Stimulated activated CD8-positive, alpha-beta memory T cell treated with anti-CD3 and anti-CD28 coated beads, Interleukin-4, amount 100 ng/mL, for 24 hours (primary cell): ENCODE data around the gene OR56B4.
"Not testable (repeated sequence)": the region's sequence is repeated elsewhere in the genome, so short reads cannot be mapped to it uniquely, and the experiment has no call there.

Experiments
- DNase-seq: peaks from one replicate; pipeline ENCODE4 v3.0.0-alpha.2; 2020; ENCODE audit warnings: low read depth

The OR56B4 gene

DNA sequence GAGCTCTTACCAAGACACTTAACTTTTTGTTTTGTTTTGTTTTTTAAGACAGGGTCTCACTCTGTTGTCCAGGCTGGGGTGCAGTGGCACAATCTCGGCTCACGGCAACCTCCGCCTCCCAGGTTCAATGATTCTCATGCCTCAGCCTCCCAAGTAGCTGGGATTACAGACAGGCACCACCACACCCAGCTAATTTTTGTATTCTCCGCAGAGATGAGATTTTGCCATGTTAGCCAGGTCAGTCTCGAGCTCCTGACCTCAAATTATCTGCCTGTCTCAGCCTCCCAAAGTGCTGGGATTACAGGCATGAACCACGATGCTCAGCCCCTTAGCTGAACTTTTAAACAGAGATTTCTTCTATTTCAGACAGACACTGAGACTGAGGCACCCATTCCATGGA lies at the start of gene OR56B4:
TSS of gene OR56B4 (plus strand) at position 301 of the 400 bp plus-strand sequence. CDS start at position 396, 95 bp downstream.
- not testable (repeated sequence) for DNase-seq

DNA sequence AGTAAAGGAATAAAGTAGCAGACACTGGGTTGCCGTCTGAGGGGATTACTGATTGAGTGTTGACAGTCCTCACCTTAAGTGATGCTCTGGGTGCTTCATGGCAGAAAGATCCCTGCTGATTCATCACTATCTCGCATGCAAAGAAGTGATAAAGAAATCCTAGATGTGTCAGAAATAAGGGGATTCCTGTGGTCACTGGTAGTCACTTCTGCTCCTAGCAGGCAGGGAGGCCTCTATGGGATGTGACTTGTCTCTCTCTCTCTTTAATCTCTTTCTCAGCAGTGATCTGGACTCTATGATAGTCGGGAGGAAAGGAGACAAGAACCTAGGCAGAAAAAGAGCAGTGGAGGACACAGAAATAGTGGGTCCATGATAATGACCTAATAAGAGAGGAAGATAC lies 46.0 kb upstream of the OR56B4 start:
- no peak for DNase-seq

- DNase-seq, result no peak
Measured at GRCh38 chr11:6062691-6063358, 44.7 kb upstream of the OR56B4 start.

DNA sequence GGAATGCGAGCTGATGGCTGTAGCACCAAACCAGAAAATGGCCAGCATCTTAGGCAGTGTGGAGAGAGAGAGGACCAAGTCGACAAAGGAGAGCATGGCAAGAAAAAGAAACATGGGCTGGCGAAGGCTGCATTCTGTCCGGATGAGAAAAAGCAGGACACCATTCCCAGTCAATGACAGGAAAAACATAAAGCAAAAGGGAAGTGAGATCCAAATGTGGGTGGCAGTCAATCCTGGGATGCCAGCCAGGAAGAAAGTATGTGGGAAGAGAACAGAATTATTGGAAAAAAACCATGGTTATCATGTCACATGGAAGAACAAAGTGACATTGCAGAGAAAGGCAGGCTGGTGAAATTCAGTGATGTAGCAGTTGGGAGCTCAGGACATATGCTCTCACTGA lies 40.0 kb upstream of the OR56B4 start:
- no peak for DNase-seq

DNA sequence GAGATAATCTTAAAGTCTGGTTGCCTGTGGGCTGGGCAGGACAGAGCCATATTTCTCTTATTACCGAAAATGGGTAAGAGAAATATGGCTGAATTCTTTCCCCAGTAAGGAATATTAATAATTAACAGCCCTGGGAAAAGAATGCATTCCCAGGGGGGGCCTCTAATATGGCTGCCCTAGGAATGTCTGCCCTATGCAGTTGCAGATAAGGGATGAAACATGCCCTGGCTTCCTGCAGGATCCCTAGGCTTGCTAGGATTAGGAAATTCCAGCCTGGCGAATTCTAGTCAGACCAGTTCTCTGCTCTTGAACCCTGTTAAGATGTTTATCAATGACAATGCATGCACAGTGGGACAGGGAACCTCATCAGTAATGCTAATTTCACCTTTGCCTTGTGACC lies 31.0 kb upstream of the OR56B4 start:
- not testable (repeated sequence) for DNase-seq

GRCh38 chr11:6077723-6078122 lies 29.8 kb upstream of the OR56B4 start:
- no peak for DNase-seq

DNA sequence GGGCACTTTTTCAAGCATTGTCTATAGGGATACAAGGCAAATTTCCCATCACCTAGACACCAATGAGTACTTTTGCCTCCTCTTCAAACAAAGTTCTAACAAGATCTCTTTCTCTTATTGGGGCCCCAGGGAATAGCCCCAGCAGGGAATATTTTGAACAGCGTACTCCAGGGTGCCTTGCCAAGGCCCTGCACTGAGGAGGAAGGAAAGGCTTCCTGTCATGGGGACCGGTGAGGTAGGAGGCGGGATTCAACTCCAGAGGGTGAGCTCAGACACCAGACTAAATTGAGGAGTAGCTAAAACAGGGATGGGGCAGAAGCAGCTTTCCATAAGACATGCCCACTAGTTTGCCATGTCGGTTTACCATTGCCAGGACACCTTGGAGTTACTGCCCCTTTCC lies 28.0 kb upstream of the OR56B4 start:
- no peak for DNase-seq

DNA sequence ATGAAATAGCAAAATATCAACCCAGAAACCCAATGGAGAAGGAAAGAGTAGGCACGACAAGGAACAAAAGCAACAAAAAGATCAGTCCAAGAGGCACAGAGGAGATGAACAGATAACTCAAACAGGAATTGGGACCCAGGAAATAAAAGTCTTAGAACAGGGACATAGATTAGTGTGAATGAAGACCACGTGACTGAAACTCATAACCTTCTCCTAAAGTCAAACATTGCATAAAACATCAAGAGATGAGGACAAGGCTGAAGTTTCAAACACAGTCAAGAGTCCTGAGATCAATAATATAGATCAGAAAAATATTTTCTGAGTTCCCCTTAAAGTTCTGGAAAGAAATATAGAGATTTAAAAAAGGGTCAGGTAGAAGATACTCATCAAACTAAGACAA lies 24.4 kb upstream of the OR56B4 start:
- no peak for DNase-seq

DNA sequence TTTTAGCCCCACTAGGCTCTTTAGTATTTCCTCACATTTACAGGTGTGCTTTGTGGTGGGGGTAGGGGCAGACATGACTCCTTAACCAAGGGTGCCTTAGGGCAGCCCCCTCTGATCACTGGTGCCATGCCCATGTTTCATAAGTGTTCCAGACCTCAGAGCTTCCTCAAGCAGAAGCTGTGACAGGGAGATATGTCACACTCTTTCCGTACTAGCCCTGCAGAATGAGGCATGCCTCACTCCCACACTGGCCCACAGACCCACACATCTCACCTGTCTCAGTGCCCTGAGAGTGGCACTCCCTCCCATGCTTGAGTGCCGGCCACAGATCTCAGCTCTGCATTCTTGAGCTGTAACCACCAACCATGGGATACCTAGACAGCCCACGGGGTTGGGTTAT lies 22.9 kb upstream of the OR56B4 start:
- DNase-seq, result no peak

DNA sequence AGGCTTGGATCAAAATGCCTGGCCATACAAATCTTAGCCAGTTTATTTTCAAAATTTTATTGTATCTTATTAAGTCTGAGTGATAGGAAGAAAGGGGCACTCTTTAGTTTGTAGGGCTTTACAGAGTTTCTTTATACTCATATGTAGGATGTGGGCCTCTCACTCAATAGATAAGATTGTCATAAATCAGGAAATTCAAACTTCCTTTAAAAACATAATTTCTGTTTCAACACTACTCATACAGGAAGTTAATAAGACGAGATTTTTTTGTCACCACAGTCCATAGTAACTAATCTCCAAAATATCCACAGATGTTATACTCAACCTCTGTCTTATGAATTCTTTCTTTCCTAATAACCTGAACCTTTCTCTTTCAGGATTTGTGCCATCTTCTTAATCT lies 13.3 kb upstream of the OR56B4 start:
- DNase-seq, result no peak

- DNase-seq, result no peak
Measured at GRCh38 chr11:6095798-6096197, 11.7 kb upstream of the OR56B4 start.

DNA sequence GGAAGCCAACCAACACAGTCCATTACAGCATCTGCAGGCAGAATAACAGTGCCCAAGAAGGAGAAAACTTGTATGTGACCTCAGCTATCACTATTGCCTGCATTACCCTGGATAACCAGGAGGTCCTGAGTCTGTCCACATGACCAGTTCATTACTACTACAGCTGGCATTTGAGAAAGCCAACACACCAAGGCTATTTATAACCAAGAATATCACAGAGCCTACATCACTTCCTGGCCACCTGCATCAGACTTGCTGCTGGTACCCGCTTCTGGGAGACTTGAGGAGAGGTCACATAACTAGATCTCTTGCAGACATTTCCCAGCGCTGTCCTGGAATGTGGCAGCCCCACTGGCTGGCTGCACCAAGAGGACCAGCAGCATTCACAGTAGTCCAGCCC lies 11.1 kb upstream of the OR56B4 start:
- no peak for DNase-seq

DNA sequence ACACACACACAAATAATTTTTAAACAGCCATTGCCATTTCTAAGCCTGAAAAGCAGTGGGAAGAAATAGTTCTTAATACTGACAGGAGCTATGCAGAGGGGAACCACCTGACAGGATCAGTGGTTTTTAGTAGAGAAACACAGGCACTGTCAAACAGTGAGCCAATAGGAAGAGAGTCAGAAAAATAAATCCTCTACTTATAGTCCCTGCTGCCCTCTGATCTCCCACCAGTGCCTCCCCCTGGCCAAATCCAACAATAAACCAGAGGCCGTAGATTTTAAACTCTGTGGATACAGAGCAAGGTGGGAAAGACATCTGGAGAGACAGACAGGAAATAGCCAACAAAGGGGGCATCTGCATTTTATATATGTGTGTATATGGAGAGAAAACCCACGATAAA lies 7.9 kb upstream of the OR56B4 start:
- DNase-seq, result no peak

DNA sequence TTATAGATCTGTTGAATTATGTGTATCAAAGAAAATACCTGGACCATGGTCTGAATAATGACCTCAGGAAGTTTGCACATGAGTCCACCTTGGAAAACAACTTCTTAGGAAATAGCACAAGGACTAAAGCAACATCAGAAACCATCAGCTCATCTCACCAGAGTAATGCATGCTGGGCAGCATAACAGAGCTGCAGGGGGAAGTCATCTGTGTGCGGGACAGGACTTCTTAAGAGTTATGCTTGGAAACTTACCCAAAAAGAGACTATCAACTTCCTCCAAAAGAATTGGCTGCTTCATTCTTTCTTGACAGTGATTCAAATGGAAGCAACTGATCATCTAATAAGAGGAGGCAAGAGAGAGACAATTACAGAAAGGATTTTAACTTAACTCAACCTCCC lies 2.5 kb downstream of the OR56B4 start:
- no peak for DNase-seq

DNA sequence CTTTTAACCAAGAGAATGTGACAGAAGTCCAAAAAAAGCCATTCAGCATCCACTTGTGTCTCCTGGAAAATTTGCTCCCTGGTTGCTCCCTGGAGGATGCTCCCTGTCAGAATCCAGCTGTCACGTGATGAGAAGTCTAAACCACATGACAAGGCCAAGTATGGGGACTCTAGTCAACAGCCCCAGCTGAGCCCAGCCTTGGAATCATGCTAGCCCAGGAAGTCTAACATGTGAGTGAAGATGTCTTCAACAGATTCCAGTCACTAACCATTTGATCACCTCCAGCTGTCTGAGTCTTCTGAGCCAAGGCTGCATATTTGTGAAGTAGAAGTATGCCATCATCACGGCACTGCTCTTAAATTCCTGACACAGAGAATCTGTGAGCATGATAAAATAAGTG lies 4.2 kb downstream of the OR56B4 start:
- no peak for DNase-seq

DNA sequence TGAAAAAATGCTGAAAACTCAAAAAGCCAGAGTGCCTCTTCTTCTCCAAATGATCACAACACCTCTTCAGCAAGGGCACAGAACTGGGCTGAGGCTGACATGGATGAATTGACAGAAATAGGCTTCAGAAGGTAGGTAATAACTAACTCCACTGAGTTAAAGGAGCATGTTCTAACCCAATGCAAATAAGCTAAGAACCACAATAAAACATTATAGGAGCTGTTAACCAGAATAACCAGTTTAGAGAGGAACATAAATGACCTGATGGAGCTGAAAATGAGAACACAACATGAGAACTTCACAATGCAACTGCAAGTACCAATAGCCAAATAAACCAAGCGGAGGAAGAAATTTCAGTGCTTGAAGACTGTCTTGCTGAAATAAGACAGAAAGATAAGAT lies 9.2 kb downstream of the OR56B4 start:
- no peak for DNase-seq

DNA sequence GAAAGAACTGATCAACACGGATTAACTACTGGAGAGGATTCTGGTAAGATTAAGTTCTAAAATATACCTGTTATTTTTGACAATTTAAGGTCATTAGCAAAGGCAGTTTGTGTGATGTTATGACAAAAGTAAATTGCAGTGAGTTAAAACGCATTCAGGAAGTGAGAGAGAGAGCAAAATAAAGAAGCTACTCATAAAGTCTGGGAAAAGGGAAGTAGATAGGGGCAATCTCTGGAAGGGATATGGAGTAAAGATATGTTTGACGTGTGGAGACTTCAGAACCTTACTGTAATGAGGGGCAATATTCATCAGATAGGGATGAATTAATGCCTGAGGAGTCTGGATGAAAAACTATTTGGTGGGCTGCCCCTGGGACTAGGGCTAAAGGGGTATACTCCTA lies 16.8 kb downstream of the OR56B4 start:
- no peak for DNase-seq

DNA sequence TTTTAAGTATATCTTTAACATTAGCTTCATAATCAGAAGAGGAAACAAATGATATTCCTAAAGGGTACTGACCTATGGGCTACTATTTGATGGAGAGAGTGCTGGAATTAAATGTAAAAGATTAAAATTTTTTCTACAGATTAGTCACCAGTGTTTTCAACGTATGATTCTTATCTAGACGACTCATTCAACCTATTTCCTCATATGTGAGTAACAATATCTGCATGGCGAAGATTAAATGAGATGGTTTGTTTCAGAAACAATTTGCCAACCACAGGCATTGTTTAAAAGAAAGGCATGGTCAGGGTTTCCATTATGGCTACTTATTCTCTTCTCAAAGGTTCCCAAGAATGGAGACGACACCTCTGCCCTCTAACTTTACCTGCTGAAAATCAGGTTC lies 20.4 kb downstream of the OR56B4 start:
- no peak for DNase-seq

DNA sequence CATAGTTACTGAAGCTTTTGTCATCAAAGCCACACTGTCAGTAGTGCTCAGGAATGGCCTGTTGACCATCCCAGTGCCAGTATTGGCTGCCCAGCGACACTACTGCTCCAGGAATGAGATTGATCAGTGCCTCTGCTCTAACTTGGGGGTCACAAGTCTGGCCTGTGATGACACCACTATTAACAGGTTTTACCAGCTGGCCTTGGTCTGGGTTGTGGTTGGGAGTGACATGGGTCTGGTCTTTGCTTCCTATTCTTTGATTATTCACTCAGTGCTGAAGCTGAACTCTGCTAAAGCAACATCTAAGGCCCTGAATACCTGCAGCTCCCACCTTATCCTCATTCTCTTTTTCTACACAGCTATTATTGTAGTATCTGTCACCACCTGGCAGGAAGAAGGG lies 21.5 kb downstream of the OR56B4 start:
- DNase-seq, result no peak

DNA sequence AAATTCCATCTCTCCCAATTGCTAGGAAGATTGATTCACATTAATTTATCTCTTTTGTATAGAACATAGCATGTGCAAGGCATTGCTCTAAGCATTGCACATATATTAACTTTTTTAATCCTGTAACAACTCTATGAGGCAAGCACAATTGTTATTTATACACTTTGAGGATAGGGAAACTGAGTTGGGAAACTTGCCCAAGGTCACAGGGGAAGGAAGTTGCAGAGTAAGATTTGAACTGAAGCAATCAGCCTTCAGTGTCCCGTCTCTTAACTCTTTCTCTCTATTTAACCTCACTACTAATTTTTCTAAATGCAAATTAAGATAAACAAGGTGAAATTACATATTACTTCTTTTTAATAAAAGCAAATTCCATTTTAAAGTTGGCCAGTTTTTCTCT lies 22.2 kb downstream of the OR56B4 start:
- no peak for DNase-seq

- no peak for DNase-seq
Measured at GRCh38 chr11:6132431-6132830, 24.9 kb downstream of the OR56B4 start.

GRCh38 chr11:6135936-6136335 lies 28.5 kb downstream of the OR56B4 start:
- DNase-seq, result not testable (repeated sequence)

- DNase-seq, result no peak
Measured at GRCh38 chr11:6142936-6143335, 35.5 kb downstream of the OR56B4 start.

DNA sequence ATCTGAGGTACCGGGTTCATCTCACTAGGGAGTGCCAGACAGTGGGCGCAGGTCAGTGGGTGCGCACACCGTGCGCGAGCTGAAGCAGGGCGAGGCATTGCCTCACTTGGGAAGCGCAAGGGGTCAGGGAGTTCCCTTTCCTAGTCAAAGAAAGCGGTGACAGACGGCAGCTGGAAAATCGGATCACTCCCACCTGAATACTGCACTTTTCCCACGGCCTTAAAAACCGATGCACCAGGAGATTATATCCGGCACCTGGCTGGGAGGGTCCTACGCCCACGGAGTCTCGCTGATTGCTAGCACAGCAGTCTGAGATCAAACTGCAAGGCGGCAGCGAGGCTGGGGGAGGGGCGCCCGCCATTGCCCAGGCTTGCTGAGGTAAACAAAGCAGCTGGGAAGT lies 36.3 kb downstream of the OR56B4 start:
- not testable (repeated sequence) for DNase-seq

DNA sequence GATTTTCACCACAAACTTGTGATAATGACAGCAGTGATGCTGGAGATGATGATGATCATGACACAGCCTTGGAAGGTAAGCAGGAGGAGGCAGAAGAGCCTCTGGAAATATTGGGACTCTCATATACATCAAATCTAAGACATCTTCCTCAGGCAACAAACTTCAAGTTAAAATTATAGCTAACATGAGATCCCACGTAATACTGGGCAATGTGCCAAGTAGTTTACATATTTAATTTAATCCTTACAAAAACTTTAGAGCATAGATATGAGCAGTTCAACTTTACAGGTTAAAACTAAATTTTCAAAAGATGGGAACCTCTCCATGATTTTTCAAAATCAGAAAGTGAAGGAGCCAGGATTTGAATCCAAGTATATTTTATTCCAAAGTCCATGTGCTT lies 43.6 kb downstream of the OR56B4 start:
- no peak for DNase-seq
